Fibroblast of peridontal ligament (primary cell): Measurements from ENCODE around the gene SPG21.

ENCODE experiments used
- DNase-seq: peaks from one replicate; pipeline ENCODE4 v3.0.0-alpha.2; 2010; ENCODE audit errors: extremely low read depth

Gene SPG21

DNA sequence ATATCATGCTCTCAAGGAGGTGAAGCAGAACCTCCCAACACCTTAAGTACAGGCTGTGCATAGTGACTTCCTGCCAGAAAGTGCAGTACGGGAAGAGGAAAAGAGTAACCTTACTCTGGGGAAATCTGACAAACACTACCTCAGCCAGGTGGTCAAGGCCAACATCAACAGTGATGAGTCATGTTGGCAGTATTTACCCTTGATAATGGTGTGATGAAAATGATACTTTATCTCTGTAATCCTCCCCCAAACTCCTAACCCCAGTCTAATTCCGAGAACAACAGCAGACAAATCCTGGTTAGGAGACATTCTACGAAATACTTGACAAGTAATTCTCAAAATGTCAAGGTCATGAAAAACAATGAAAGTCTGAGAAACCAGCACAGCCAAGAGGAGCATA is 51.5 kb downstream of the SPG21 start:
- no peak for DNase-seq

DNA sequence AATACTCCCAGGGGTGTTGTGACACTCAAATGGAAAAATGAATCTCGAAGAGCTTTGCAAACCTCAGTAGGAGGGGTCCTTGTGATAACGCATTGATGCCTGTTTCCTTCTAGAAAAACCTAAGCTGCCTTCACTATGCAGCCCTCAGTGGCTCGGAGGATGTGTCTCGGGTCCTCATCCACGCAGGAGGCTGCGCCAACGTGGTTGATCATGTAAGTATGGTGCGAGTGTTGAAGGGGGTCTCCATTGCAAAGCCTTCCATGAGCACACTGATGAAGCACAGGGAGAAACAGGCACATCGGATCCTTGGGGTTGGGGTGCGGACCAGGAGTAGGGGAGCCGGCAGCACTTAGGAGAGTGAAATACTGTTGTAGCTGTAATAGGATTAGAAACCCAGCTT is 55.7 kb downstream of the SPG21 start:
- no peak for DNase-seq

GRCh38 chr15:64931381-64931780 is 58.3 kb downstream of the SPG21 start:
- no peak for DNase-seq

DNA sequence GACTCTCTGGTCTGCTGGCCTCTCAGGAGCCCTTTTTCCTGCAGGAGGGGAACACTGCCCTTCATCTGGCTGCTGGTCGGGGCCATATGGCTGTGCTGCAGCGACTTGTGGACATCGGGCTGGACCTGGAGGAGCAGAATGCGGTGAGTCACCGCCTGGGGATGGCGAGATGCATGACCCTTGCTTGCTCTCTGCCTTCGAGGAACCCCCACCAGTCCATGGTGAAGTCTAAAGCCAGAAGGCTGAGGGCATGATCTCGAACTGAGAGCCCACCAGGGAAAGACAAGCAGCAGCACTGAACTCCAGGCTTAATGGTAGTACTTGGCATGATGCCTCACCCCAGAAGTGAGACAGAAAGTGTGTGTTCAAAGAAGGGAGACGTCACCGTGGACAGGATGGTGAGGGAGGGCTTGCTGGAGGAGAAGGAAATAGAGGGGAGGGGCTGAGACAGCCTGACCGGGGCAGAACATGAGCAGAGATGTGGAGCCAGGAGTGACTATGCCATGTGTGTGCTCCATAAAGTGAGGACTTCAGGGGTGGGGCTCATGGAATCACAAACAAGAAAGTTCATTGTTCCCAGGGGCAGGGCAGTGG is 58.8 kb downstream of the SPG21 start:
- DNase-seq = no peak

- no peak for DNase-seq
Measured at GRCh38 chr15:64930019-64930652, 59.6 kb downstream of the SPG21 start.

DNA sequence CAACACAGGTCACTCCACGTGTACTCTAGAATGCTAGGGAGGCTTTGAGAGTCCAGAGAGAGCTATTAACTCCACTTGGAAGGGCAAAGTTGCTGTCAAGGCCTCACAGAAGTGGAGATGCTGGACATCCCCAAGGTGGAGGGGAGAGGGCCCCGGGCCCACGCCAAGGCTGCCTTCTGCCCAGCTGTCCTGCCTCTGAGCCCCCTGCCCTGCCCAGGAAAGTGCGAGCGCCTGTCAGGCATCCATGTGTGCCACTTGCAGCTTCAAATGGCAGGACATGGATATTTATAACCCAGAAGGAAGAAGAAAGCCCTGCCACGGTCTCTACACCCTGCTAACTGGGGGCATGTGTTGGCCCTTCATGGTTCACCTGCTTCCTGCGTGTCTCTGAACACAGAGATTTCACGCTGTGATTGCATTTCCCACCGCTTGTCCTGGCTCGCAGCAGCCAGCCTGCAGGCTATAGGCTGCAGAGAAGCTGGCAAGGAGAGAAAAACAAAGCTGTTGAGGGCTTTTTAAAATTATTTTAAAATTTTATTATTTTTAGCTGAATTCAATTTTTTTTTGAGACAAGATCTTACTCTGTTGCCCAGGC is 61.0 kb downstream of the SPG21 start:
- DNase-seq = no peak

DNA sequence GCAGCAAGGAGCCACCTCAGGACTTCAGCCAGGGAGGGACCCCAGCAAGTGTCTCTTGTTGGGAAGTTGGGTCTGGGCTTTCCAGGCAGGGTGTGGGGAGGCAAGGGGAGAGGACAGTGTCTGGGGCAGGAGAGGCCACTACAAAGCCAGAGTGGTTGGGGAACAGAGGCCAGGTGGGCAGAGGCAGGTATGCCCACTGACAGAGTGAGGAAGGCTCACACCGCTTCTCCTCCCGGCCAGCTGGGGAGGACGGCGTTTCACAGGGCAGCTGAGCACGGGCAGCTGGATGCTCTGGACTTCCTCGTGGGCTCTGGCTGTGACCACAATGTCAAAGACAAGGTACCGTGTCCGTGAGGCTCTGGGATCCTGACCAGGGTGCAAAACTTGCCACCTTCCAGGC is 63.1 kb downstream of the SPG21 start:
- DNase-seq = no peak

- no peak for DNase-seq
Measured at GRCh38 chr15:64925335-64926330, 64.1 kb downstream of the SPG21 start.

DNA sequence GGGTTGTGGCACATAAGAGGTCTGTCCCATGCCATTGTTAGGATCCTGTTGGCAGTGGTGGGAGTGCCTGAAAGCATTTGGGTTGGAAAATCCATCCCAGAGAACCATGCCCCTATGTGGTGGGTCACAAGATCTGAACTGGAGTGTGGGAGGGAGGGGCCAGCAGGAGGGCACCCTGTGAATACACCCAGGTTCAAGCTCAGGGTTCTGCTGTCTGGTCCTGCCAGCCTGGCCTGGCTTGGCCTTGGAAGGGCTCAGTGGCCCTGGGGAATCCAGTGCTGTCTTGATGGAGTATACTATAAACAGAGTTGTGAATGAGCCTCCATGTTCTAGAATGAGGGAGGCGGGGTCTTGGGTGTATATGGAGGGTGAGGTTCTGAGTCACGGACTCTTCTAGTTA is 66.2 kb downstream of the SPG21 start:
- DNase-seq = no peak

DNA sequence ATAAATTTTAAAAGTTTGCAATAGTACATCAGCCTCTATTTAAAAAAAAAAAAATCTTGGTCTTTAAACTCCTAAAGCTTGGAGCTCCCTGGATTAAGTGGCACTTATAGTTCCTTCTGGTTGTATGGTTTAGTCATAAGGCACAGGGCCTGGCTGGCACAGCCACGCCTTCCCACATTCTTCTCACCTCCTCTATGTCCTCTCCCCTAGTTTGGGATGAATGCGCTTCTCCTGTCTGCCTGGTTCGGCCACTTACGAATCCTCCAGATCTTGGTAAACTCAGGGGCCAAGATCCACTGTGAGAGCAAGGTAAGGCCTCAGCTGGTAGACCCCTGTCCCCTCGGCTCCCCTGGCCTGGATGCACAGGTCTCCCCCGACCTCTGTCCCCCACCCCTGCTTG is 68.0 kb downstream of the SPG21 start:
- DNase-seq = no peak

- DNase-seq = no peak
Measured at GRCh38 chr15:64919721-64920120, 70.0 kb downstream of the SPG21 start.

DNA sequence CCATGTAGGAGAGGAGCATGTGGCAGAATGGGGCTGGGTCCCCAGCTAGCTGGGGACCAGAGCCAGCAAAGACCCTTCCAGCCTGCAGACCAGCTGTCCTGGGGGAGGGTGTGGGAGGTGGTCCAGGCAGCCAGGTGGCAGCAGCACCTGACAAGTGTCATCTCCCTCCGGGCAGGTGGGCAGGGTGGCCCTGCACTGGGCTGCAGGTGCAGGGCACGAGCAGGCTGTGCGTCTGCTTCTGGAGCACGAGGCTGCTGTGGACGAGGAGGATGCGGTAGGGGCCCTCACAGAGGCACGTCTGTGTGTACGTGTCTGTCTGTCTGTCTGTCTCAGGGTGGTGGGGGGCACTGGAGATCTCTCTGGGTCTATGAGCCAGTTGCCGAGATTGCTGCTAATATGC is 72.5 kb downstream of the SPG21 start:
- DNase-seq = no peak

DNA sequence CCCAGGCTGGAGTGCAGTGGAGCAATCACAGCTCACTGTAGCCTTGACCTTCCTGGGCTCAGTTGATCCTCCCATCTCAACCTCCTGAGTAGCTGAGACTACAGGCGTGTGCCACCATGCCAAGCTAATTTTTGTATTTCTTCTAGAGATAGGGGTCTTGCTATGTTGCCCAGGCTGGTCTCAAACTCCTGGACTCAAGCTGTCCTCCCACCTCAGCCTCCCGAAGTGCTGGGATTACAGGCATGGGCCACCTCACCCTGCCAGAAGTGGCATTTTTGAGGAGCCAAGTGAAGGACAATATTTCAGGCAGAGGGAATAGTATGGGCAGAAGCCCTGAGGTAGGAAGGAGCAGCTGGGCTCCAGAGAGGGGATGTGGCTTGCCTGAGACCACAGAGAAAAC is 73.3 kb downstream of the SPG21 start:
- DNase-seq = no peak

GRCh38 chr15:64915518-64916227 is 74.0 kb downstream of the SPG21 start:
- no peak for DNase-seq
